ENCODE data around the gene ARHGAP35.
A peak's percentile ranks its signal among the peaks of the same experiment; 100 is the strongest.
"Not testable (repeated sequence)": the region's sequence is repeated elsewhere in the genome, so short reads cannot be mapped to it uniquely, and the experiment has no call there.

The ARHGAP35 gene
- total RNA-seq = 119 to 130 (median 128) reads per million in 3 donors

GRCh38 chr19:46860846-46861690, at the start of gene ARHGAP35:
ARHGAP35 (plus strand) TSS chr19:46860997; CDS start chr19:46918676, 57,679 bp downstream.
- peak in 1 of 3 donors; percentile 76 for DNase-seq
- H3K36me3 ChIP-seq (ENCODE audit: control insufficient read depth, insufficient read depth, low read length) = no peaks in the 10 kb centered on the region
- no peaks in the 10 kb centered on the region for H3K27me3 ChIP-seq (replicated peaks; ENCODE audit: control insufficient read depth, insufficient read depth, low read length, poor library complexity, severe bottlenecking)
- peaks cover 37% of the 10 kb centered on the region for H3K4me1 ChIP-seq (ENCODE audit: control insufficient read depth, insufficient read depth, low read length, poor library complexity, severe bottlenecking)
- H3K27ac ChIP-seq (ENCODE audit: insufficient read depth, low read length, poor library complexity, severe bottlenecking) = peak within 1 kb of the TSS; percentile 83
- H3K4me3 ChIP-seq (ENCODE audit: insufficient read depth, low read depth, low read length, poor library complexity, severe bottlenecking) = peak within 1 kb of the TSS; percentile 95
- no peaks in the 10 kb centered on the region for H3K9me3 ChIP-seq (ENCODE audit: control insufficient read depth, low read length)

- H3K27ac ChIP-seq (ENCODE audit: insufficient read depth, low read length, poor library complexity, severe bottlenecking) = no peak overlapping the region
- H3K36me3 ChIP-seq (ENCODE audit: control insufficient read depth, insufficient read depth, low read length) = no peaks in the 10 kb centered on the region
- no peaks in the 10 kb centered on the region for H3K9me3 ChIP-seq (ENCODE audit: control insufficient read depth, low read length)
- DNase-seq = no peak
- H3K27me3 ChIP-seq (replicated peaks; ENCODE audit: control insufficient read depth, insufficient read depth, low read length, poor library complexity, severe bottlenecking) = no peaks in the 10 kb centered on the region
- no peaks in the 10 kb centered on the region for H3K4me1 ChIP-seq (ENCODE audit: control insufficient read depth, insufficient read depth, low read length, poor library complexity, severe bottlenecking)
- H3K4me3 ChIP-seq (ENCODE audit: insufficient read depth, low read depth, low read length, poor library complexity, severe bottlenecking) = no peak overlapping the region
Observed at GRCh38 chr19:46812977-46813838, 47.6 kb upstream of the ARHGAP35 start.

GRCh38 chr19:46813839-46814358, 46.9 kb upstream of the ARHGAP35 start:
- no peaks in the 10 kb centered on the region for H3K9me3 ChIP-seq (ENCODE audit: control insufficient read depth, low read length)
- peaks cover 2% of the 10 kb centered on the region for H3K4me1 ChIP-seq (ENCODE audit: control insufficient read depth, insufficient read depth, low read length, poor library complexity, severe bottlenecking)
- H3K27me3 ChIP-seq (replicated peaks; ENCODE audit: control insufficient read depth, insufficient read depth, low read length, poor library complexity, severe bottlenecking) = no peaks in the 10 kb centered on the region
- no peak overlapping the region for H3K4me3 ChIP-seq (ENCODE audit: insufficient read depth, low read depth, low read length, poor library complexity, severe bottlenecking)
- no peak for DNase-seq
- H3K27ac ChIP-seq (ENCODE audit: insufficient read depth, low read length, poor library complexity, severe bottlenecking) = no peak overlapping the region
- no peaks in the 10 kb centered on the region for H3K36me3 ChIP-seq (ENCODE audit: control insufficient read depth, insufficient read depth, low read length)

- no peak overlapping the region for H3K4me3 ChIP-seq (ENCODE audit: insufficient read depth, low read depth, low read length, poor library complexity, severe bottlenecking)
- H3K27ac ChIP-seq (ENCODE audit: insufficient read depth, low read length, poor library complexity, severe bottlenecking) = no peak overlapping the region
- DNase-seq = no peak
- H3K4me1 ChIP-seq (ENCODE audit: control insufficient read depth, insufficient read depth, low read length, poor library complexity, severe bottlenecking) = peaks cover 14% of the 10 kb centered on the region
- no peaks in the 10 kb centered on the region for H3K27me3 ChIP-seq (replicated peaks; ENCODE audit: control insufficient read depth, insufficient read depth, low read length, poor library complexity, severe bottlenecking)
- H3K9me3 ChIP-seq (ENCODE audit: control insufficient read depth, low read length) = no peaks in the 10 kb centered on the region
- H3K36me3 ChIP-seq (ENCODE audit: control insufficient read depth, insufficient read depth, low read length) = no peaks in the 10 kb centered on the region
Observed at GRCh38 chr19:46815833-46816627, 44.8 kb upstream of the ARHGAP35 start.

- Histone ChIP-seq H3K36me3 (ENCODE audit: control insufficient read depth, insufficient read depth, low read length) (no peaks in the 10 kb centered on the region), H3K4me1 (ENCODE audit: control insufficient read depth, insufficient read depth, low read length, poor library complexity, severe bottlenecking) (peaks cover 27% of the 10 kb centered on the region), H3K27ac (ENCODE audit: insufficient read depth, low read length, poor library complexity, severe bottlenecking) (no peak overlapping the region), H3K4me3 (ENCODE audit: insufficient read depth, low read depth, low read length, poor library complexity, severe bottlenecking) (no peak overlapping the region), H3K9me3 (ENCODE audit: control insufficient read depth, low read length) (no peaks in the 10 kb centered on the region), H3K27me3 (replicated peaks; ENCODE audit: control insufficient read depth, insufficient read depth, low read length, poor library complexity, severe bottlenecking) (no peaks in the 10 kb centered on the region)
- DNase-seq = no peak
Observed at GRCh38 chr19:46818812-46819211, 42.0 kb upstream of the ARHGAP35 start.

GRCh38 chr19:46821512-46822409, 39.0 kb upstream of the ARHGAP35 start:
- H3K36me3 ChIP-seq (ENCODE audit: control insufficient read depth, insufficient read depth, low read length) = no peaks in the 10 kb centered on the region
- H3K4me3 ChIP-seq (ENCODE audit: insufficient read depth, low read depth, low read length, poor library complexity, severe bottlenecking) = peak overlapping the region; percentile 7
- no peaks in the 10 kb centered on the region for H3K27me3 ChIP-seq (replicated peaks; ENCODE audit: control insufficient read depth, insufficient read depth, low read length, poor library complexity, severe bottlenecking)
- DNase-seq = peak; percentile 30 to 41 (median 36)
- H3K4me1 ChIP-seq (ENCODE audit: control insufficient read depth, insufficient read depth, low read length, poor library complexity, severe bottlenecking) = peaks cover 27% of the 10 kb centered on the region
- H3K9me3 ChIP-seq (ENCODE audit: control insufficient read depth, low read length) = no peaks in the 10 kb centered on the region
- peak overlapping the region; percentile 62 for H3K27ac ChIP-seq (ENCODE audit: insufficient read depth, low read length, poor library complexity, severe bottlenecking)

GRCh38 chr19:46822410-46822787, 38.4 kb upstream of the ARHGAP35 start:
- Histone ChIP-seq H3K27ac (ENCODE audit: insufficient read depth, low read length, poor library complexity, severe bottlenecking) (peak overlapping the region; percentile 62), H3K4me1 (ENCODE audit: control insufficient read depth, insufficient read depth, low read length, poor library complexity, severe bottlenecking) (peaks cover 27% of the 10 kb centered on the region)
- not testable (repeated sequence) for H3K27me3 ChIP-seq (replicated peaks; ENCODE audit: control insufficient read depth, insufficient read depth, low read length, poor library complexity, severe bottlenecking); H3K9me3 ChIP-seq (ENCODE audit: control insufficient read depth, low read length); H3K36me3 ChIP-seq (ENCODE audit: control insufficient read depth, insufficient read depth, low read length); DNase-seq; H3K4me3 ChIP-seq (ENCODE audit: insufficient read depth, low read depth, low read length, poor library complexity, severe bottlenecking)

- Histone ChIP-seq H3K27me3 (replicated peaks; ENCODE audit: control insufficient read depth, insufficient read depth, low read length, poor library complexity, severe bottlenecking) (no peaks in the 10 kb centered on the region), H3K36me3 (ENCODE audit: control insufficient read depth, insufficient read depth, low read length) (no peaks in the 10 kb centered on the region), H3K4me1 (ENCODE audit: control insufficient read depth, insufficient read depth, low read length, poor library complexity, severe bottlenecking) (peaks cover 27% of the 10 kb centered on the region), H3K9me3 (ENCODE audit: control insufficient read depth, low read length) (no peaks in the 10 kb centered on the region), H3K27ac (ENCODE audit: insufficient read depth, low read length, poor library complexity, severe bottlenecking) (no peak overlapping the region), H3K4me3 (ENCODE audit: insufficient read depth, low read depth, low read length, poor library complexity, severe bottlenecking) (no peak overlapping the region)
- no peak for DNase-seq
Observed at GRCh38 chr19:46823049-46823448, 37.7 kb upstream of the ARHGAP35 start.
